ENCODE measurements around the gene CPM. TPM values are rescaled to one million over a fixed set of nuclear protein-coding genes. Genes with fewer than 3 reads are reported as not detected.

Gene CPM
- total RNA-seq, 1 donor, result 3.6 TPM

- no peak for DNase-seq (ENCODE audit: insufficient read length, low spot score, missing footprints)
- TF ChIP-seq CTCF (IDR thresholded peaks at IDR 0.05; ENCODE audit: extremely low read depth, low read depth, low read length), result no peak
- H3K79me2 ChIP-seq (ENCODE audit: insufficient read depth, low read length), result peaks cover 12% of the 10 kb centered on the region
These were observed 94.7 kb downstream of the CPM start for GRCh38 chr12:68838046-68838886.

GRCh38 chr12:68837215-68837614 is 95.8 kb downstream of the CPM start:
- Histone ChIP-seq H3K79me2 (ENCODE audit: insufficient read depth, low read length) (peaks cover 12% of the 10 kb centered on the region), H3K4me2 (ENCODE audit: insufficient read depth, low read length) (no peak overlapping the region), H3K36me3 (ENCODE audit: insufficient read depth, low read length) (peaks cover 88% of the 10 kb centered on the region), H3K9me3 (ENCODE audit: low read depth, low read length) (no peaks in the 10 kb centered on the region), H4K20me1 (ENCODE audit: insufficient read depth, low read length) (peaks cover 24% of the 10 kb centered on the region), H3K27ac (ENCODE audit: low read depth, low read length) (no peak overlapping the region), H3K27me3 (ENCODE audit: insufficient read depth, low read length) (no peaks in the 10 kb centered on the region), H3K4me3 (ENCODE audit: insufficient read depth, low read length) (no peak overlapping the region), H3K4me1 (ENCODE audit: insufficient read depth, low read length) (no peaks in the 10 kb centered on the region), H2AFZ (ENCODE audit: low read length) (no peak overlapping the region)
- no peak for DNase-seq (ENCODE audit: insufficient read length, low spot score, missing footprints)
- no peak for TF ChIP-seq CTCF (IDR thresholded peaks at IDR 0.05; ENCODE audit: extremely low read depth, low read depth, low read length)

More at GRCh38 chr12:68838046-68838886, 94.7 kb downstream of the CPM start:
- H3K4me1 ChIP-seq (ENCODE audit: insufficient read depth, low read length), result no peaks in the 10 kb centered on the region
- H4K20me1 ChIP-seq (ENCODE audit: insufficient read depth, low read length), result peaks cover 26% of the 10 kb centered on the region
- H3K36me3 ChIP-seq (ENCODE audit: insufficient read depth, low read length), result peaks cover 94% of the 10 kb centered on the region
- no peaks in the 10 kb centered on the region for H3K27me3 ChIP-seq (ENCODE audit: insufficient read depth, low read length)
- H3K9me3 ChIP-seq (ENCODE audit: low read depth, low read length), result no peaks in the 10 kb centered on the region
- H3K27ac ChIP-seq (ENCODE audit: low read depth, low read length), result no peak overlapping the region
- no peak overlapping the region for H3K4me3 ChIP-seq (ENCODE audit: insufficient read depth, low read length)
- no peak overlapping the region for H2AFZ ChIP-seq (ENCODE audit: low read length)
- H3K4me2 ChIP-seq (ENCODE audit: insufficient read depth, low read length), result no peak overlapping the region

- H3K36me3 ChIP-seq (ENCODE audit: insufficient read depth, low read length), result peaks cover 89% of the 10 kb centered on the region
- H3K4me1 ChIP-seq (ENCODE audit: insufficient read depth, low read length), result no peaks in the 10 kb centered on the region
- H3K4me3 ChIP-seq (ENCODE audit: insufficient read depth, low read length), result no peak overlapping the region
- H3K4me2 ChIP-seq (ENCODE audit: insufficient read depth, low read length), result no peak overlapping the region
- DNase-seq (ENCODE audit: insufficient read length, low spot score, missing footprints), result no peak
- peaks cover 18% of the 10 kb centered on the region for H3K79me2 ChIP-seq (ENCODE audit: insufficient read depth, low read length)
- no peaks in the 10 kb centered on the region for H3K27me3 ChIP-seq (ENCODE audit: insufficient read depth, low read length)
- no peak for TF ChIP-seq CTCF (IDR thresholded peaks at IDR 0.05; ENCODE audit: extremely low read depth, low read depth, low read length)
- H4K20me1 ChIP-seq (ENCODE audit: insufficient read depth, low read length), result peaks cover 22% of the 10 kb centered on the region
- H3K27ac ChIP-seq (ENCODE audit: low read depth, low read length), result no peak overlapping the region
- H3K9me3 ChIP-seq (ENCODE audit: low read depth, low read length), result no peaks in the 10 kb centered on the region
- no peak overlapping the region for H2AFZ ChIP-seq (ENCODE audit: low read length)
These were observed 97.5 kb downstream of the CPM start for GRCh38 chr12:68835333-68835908.

- Histone ChIP-seq H2AFZ (ENCODE audit: low read length) (no peak overlapping the region), H4K20me1 (ENCODE audit: insufficient read depth, low read length) (peaks cover 33% of the 10 kb centered on the region), H3K4me1 (ENCODE audit: insufficient read depth, low read length) (no peaks in the 10 kb centered on the region), H3K36me3 (ENCODE audit: insufficient read depth, low read length) (peaks cover 89% of the 10 kb centered on the region), H3K79me2 (ENCODE audit: insufficient read depth, low read length) (peaks cover 28% of the 10 kb centered on the region), H3K27me3 (ENCODE audit: insufficient read depth, low read length) (no peaks in the 10 kb centered on the region), H3K4me2 (ENCODE audit: insufficient read depth, low read length) (no peak overlapping the region), H3K9me3 (ENCODE audit: low read depth, low read length) (no peaks in the 10 kb centered on the region), H3K27ac (ENCODE audit: low read depth, low read length) (no peak overlapping the region), H3K4me3 (ENCODE audit: insufficient read depth, low read length) (no peak overlapping the region)
- TF ChIP-seq CTCF (IDR thresholded peaks at IDR 0.05; ENCODE audit: extremely low read depth, low read depth, low read length), result no peak
- DNase-seq (ENCODE audit: insufficient read length, low spot score, missing footprints), result no peak
These were observed 99.5 kb downstream of the CPM start for GRCh38 chr12:68833508-68833907.

Data from osteoblast (primary cell).